Tibial artery (tissue), 4 donors: ENCODE results near the gene GHRL.

ENCODE experiments used
- DNase-seq, 2 donors: peaks; one replicate each; pipeline ENCODE4 v3.0.0-alpha.2; 2019
- H3K27ac ChIP-seq, 2 donors: fragments of 200-600 bp; sonication (generic) in 1 of 2; 1 replicate in 1 of 2; 2 replicates in 1 of 2; pipeline ENCODE4 v1.5.1; 2018 to 2019; ENCODE audit warnings: mild to moderate bottlenecking in 1 of 2
- H3K27me3 ChIP-seq, 2 donors: fragments of 200-600 bp; sonication (generic) in 1 of 2; one replicate each; pipeline versions ENCODE4 v1.5.1 to v1.6.0; 2016 to 2019
- H3K36me3 ChIP-seq, 3 donors: fragments of 200-600 bp; sonication (generic) in 2 of 3; one replicate each; pipeline ENCODE4 v1.5.1; 2016 to 2019; ENCODE audit warnings: mild to moderate bottlenecking in 2 of 3
- H3K4me1 ChIP-seq, 4 donors: fragments of 200-600 bp; sonication (generic) in 2 of 4; 1 replicate in 3 of 4; 2 replicates in 1 of 4; pipeline ENCODE4 v1.5.1; 2016 to 2019
- H3K4me3 ChIP-seq, 2 donors: fragments of 200-600 bp; sonication (generic) in 1 of 2; 1 replicate in 1 of 2; 2 replicates in 1 of 2; pipeline ENCODE4 v1.5.1; 2018 to 2019; ENCODE audit warnings: mild to moderate bottlenecking in 2 of 2
- H3K9me3 ChIP-seq, 3 donors: fragments of 200-600 bp; sonication (generic) in 1 of 3; one replicate each; pipeline ENCODE4 v1.5.1; 2016 to 2019
- CTCF ChIP-seq, 2 experiments: fragments of 200-600 bp in 1 of 2; fragments of 450-650 bp in 1 of 2; IDR thresholded peaks; one replicate each; pipeline ENCODE4 v1.5.1; 2017 to 2019; ENCODE audit warnings: antibody characterized with exemption in 2 of 2, mild to moderate bottlenecking in 1 of 2, moderate library complexity in 1 of 2
- intact Hi-C: fragments of 100-400 bp; cut with DNase I; formaldehyde crosslinking; loops from one replicate; pipeline ENCODE4 v1.15.0; 2023; ENCODE audit warnings: low total_unique reads

Gene GHRL

GRCh38 chr3:10259036-10259435, 33.7 kb downstream of the GHRL start:
- Histone ChIP-seq H3K27me3 (no peaks in the 10 kb centered on the region), H3K36me3 (peaks cover 13 to 75% (median 35%) of the 10 kb centered on the region in 3 donors), H3K4me1 (peaks cover 0 to 11% (median 5%) of the 10 kb centered on the region in 4 donors), H3K4me3 (no peak overlapping the region), H3K27ac (no peak overlapping the region), H3K9me3 (no peaks in the 10 kb centered on the region)
- TF ChIP-seq CTCF (IDR thresholded peaks at IDR 0.05) = no peak
- no peak for DNase-seq
- intact Hi-C loops = no loop called here

GRCh38 chr3:10255835-10256234, 36.9 kb downstream of the GHRL start:
- peaks cover 11 to 70% (median 52%) of the 10 kb centered on the region in 3 donors for H3K36me3 ChIP-seq
- DNase-seq = no peak
- TF ChIP-seq CTCF (IDR thresholded peaks at IDR 0.05) = no peak
- H3K4me1 ChIP-seq = peaks cover 0 to 16% (median 7%) of the 10 kb centered on the region in 4 donors
- no peaks in the 10 kb centered on the region for H3K27me3 ChIP-seq
- intact Hi-C loops = no loop called here
- no peaks in the 10 kb centered on the region for H3K9me3 ChIP-seq
- H3K27ac ChIP-seq = no peak overlapping the region
- H3K4me3 ChIP-seq = no peak overlapping the region

GRCh38 chr3:10253731-10254130, 39.0 kb downstream of the GHRL start:
- Histone ChIP-seq H3K9me3 (no peaks in the 10 kb centered on the region), H3K27me3 (no peaks in the 10 kb centered on the region), H3K27ac (no peak overlapping the region), H3K4me3 (no peak overlapping the region), H3K36me3 (peaks cover 8 to 49% (median 46%) of the 10 kb centered on the region in 3 donors), H3K4me1 (peaks cover 0 to 33% (median 18%) of the 10 kb centered on the region in 4 donors)
- intact Hi-C loops = no loop called here
- TF ChIP-seq CTCF (IDR thresholded peaks at IDR 0.05) = no peak
- DNase-seq = no peak

- H3K36me3 ChIP-seq = peaks cover 1 to 37% (median 35%) of the 10 kb centered on the region in 3 donors
- H3K27ac ChIP-seq = no peak overlapping the region
- peaks cover 0 to 39% (median 21%) of the 10 kb centered on the region in 4 donors for H3K4me1 ChIP-seq
- TF ChIP-seq CTCF (IDR thresholded peaks at IDR 0.05) = no peak
- H3K4me3 ChIP-seq = no peak overlapping the region
- DNase-seq = no peak
- intact Hi-C loops = no loop called here
- no peaks in the 10 kb centered on the region for H3K27me3 ChIP-seq
- H3K9me3 ChIP-seq = peaks cover 0 to under 1% (median 0%) of the 10 kb centered on the region in 3 donors
Measured at GRCh38 chr3:10251006-10251405, 41.7 kb downstream of the GHRL start.

GRCh38 chr3:10249833-10250232, 42.9 kb downstream of the GHRL start:
- Histone ChIP-seq H3K27me3 (no peaks in the 10 kb centered on the region), H3K9me3 (peaks cover 0 to 12% (median 0%) of the 10 kb centered on the region in 3 donors), H3K4me1 (peaks cover 0 to 37% (median 21%) of the 10 kb centered on the region in 4 donors), H3K4me3 (peak overlapping the region; percentile 72 to 75), H3K36me3 (peaks cover 3 to 25% (median 24%) of the 10 kb centered on the region in 3 donors), H3K27ac (peak overlapping the region; percentile 77 to 91)
- no peak for DNase-seq
- no peak for TF ChIP-seq CTCF (IDR thresholded peaks at IDR 0.05)
- intact Hi-C loops = no loop called here
